ENCODE measurements around the gene CCR8.

CCR8 gene

DNA sequence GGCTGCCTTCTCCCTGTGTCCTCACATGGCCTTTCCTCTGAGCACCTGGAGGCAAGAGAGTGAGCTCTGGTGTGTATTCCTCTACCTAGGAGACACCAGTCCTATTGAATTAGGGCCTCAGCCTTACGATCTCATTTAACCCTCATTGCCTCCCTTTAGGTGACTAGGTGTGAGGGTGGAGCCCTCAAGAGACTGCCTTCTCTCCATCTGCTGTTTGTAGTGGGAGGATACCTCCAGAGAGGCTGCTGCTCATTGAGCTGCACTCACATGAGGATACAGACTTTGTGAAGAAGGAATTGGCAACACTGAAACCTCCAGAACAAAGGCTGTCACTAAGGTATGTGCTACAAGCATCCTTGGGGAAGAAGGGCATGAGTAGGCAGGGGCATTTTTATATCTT lies at the start of gene CCR8:
CCR8 (plus strand) TSS at position 217 of the 400 bp plus-strand sequence. CDS start 2,623 bp downstream, outside the sequence.
- DNase-seq: no peak

GRCh38 chr3:39279745-39280517 lies 49.6 kb upstream of the CCR8 start, which contains the start of gene CX3CR1:
CX3CR1 (minus strand) TSS chr3:39280036; CDS start chr3:39266509, 13,527 bp downstream.
- DNase-seq: no peak

DNA sequence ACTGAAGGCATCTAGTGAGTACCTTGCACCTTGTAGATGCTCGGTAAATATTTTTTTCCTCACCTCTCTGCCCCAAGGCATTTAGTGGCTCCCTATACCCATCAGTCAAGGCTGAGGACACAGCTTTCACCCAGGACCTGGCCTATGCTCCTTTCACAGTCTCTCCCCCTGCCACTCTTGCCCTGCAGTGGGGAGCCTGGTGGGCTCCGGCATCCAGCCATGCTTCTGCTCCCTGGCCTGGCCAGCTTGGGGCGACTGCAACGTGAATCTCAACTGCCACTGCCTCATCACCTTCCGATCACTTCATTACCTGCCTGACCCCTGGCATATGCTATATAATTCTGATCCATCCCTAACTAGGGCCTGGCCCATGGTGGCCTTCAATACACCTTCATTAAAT lies 48.9 kb upstream of the CCR8 start:
- DNase-seq: no peak

DNA sequence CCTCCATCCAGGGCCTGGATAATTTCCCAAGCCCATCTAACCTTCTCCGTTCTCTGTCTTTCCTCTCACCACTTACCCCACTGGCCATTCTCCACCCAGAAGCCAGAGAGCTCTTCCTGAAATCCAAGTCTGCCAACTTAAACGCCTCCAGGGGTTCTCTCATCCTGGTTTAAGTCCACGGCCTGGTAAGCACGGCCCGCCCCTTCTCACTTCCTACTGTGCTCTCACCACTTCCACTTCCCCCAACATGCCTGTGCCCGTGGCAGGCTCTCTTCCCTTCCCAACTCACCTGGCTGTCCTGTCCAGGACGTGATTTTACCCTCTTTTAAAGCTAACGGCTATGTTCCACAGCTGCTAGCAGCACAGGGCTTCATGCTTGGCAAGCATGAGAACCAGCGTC lies 48.0 kb upstream of the CCR8 start:
- DNase-seq: no peak

- DNase-seq: no peak
Observed at GRCh38 chr3:39282057-39282456, 47.5 kb upstream of the CCR8 start.

- DNase-seq: no peak
Observed at GRCh38 chr3:39284457-39284881, 45.0 kb upstream of the CCR8 start.

- DNase-seq: no peak
Observed at GRCh38 chr3:39285332-39285731, 44.2 kb upstream of the CCR8 start.

DNA sequence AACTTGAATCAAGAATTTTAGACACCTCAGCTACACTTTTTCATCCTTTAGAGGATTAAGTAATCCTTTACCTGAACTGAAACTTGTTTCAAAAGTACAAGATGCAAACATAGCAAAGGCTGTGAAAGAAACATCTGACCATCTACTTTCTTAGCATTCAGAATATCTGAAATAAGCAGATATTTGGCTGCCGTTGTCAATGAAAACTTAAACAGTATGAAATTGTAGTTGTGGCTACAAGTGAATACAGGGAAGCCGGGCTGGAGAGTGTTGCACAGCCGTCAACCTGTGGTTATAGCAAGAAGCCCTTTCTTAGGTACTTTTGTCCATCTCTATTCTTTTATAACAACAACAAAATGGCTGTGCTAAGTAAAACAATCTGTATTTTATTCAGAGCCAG lies 42.7 kb upstream of the CCR8 start:
- no peak for DNase-seq

- no peak for DNase-seq
Observed at GRCh38 chr3:39287216-39288164, 42.0 kb upstream of the CCR8 start.

DNA sequence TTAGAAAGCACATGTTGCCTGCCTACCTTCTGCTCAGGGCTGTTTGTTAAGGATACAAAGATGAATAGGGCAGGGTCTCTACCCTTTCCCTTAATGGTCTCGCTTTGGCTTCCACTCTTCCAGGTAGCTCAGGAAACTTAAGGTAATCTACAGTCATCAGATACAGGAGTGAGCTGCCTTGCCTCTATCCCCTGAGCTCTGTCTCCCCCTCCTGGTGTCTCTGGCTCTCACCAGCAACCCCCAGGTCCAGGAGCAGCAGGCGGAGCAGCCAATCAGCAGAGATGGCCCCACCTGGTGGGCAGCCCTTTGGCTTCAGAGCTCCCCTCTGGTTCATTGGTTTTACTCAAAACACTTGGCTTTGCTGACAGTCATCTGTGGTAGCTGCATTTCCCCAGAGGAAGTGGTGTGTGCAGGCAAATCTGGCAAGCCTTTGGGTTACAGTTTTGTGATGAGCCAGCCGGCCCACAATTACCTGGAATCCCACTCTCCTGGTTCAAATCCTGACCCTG lies 41.2 kb upstream of the CCR8 start:
- peak; percentile 57 for DNase-seq

GRCh38 chr3:39289107-39289506 lies 40.4 kb upstream of the CCR8 start:
- DNase-seq: no peak

- DNase-seq: no peak
Observed at GRCh38 chr3:39290255-39290654, 39.3 kb upstream of the CCR8 start.

- no peak for DNase-seq
Observed at GRCh38 chr3:39291903-39292329, 37.6 kb upstream of the CCR8 start.

- no peak for DNase-seq
Observed at GRCh38 chr3:39292961-39293360, 36.5 kb upstream of the CCR8 start.

- DNase-seq: no peak
Observed at GRCh38 chr3:39294446-39295183, 34.9 kb upstream of the CCR8 start.

DNA sequence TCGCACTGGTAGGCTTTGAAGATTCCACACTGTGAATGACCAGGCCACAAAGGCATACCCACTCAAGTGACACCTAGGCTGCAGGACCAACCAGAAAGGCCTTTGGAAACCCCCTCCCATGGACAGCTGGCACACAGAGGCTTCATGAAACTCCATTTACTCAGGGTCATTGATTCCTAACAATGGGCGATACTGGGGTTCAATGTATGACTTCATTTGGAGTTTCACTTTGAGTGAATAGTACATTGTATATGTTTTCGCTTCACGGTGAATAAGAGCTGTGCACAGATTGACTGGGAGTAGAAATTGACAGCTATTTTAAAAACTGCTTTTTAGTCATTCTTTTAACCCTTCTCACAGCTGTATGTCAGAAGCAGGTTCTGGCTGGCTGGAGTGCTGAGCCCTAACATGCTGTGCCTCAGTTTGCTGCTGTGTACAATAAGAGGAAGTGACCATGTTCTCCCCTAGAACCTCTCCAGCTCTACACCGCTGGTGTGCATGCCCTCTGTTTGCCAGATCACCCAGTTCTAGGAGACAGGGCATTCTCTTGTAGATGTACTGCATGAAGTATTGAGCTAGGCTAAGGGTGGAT lies 34.2 kb upstream of the CCR8 start:
- DNase-seq: no peak

- no peak for DNase-seq
Observed at GRCh38 chr3:39296197-39297077, 33.1 kb upstream of the CCR8 start.

DNA sequence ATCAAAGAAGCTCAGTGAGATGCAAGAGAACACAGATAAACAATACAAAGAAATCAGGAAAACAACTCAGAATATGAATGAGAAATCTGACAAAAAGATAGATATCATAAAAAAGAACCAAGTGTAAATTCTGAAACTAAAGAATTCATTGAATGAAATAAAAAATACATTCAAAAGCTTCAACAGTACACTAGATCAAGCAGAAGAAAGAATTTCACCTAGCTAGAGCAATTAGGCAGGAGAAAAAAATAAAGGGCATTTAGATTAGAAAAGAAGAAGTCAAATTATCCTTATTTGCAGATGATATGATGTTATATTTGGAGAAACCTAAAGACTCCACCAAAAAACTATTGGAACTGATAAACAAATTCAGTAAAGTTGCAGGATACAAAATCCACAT lies 30.2 kb upstream of the CCR8 start:
- no peak for DNase-seq

- DNase-seq: no peak
Observed at GRCh38 chr3:39302178-39302577, 27.3 kb upstream of the CCR8 start.

- DNase-seq: no peak
Observed at GRCh38 chr3:39313289-39313688, 16.2 kb upstream of the CCR8 start.

DNA sequence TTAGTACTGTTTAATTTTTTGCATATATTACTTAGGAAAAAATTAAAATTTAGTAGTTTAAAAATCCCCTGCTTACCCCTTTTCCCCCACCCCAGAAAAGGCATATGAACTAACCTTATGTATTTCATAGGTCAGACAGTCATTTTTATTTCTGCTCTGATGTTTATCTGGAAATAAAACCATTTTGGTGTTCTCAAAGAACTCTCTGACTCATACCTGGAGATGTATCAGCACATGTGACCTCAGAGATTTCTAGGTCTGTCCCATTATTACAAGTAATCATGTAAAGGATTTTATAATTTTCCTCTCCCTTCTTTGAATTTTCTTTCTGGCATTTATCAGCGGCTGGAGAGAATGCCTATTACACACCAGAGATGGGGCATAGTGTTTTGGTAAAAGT lies 14.1 kb upstream of the CCR8 start:
- no peak for DNase-seq

Data from DMS79 treated with DMSO at 0.1 percent for 48 hours (cell line).